H9 (cell line): ENCODE data around the gene WNT7B. TPM values are rescaled to one million over a fixed set of nuclear protein-coding genes. Genes with fewer than 3 reads are reported as not detected.

ENCODE experiments used
- DNase-seq: peaks from one replicate; pipeline ENCODE4 v3.0.0-alpha.2; 2017
- H2AFZ ChIP-seq: one replicate; pipeline ENCODE4 v1.6.1; 2013; ENCODE audit warnings: mild to moderate bottlenecking, low read length, control low read depth, moderate library complexity
- H2AK5ac ChIP-seq: 2 replicates; pipeline ENCODE4 v1.6.1; 2013; ENCODE audit warnings: low read length, control low read depth, mixed read lengths; ENCODE audit not compliant: insufficient read length
- H2BK120ac ChIP-seq: one replicate; pipeline ENCODE4 v1.6.1; 2013; ENCODE audit warnings: low read depth, mild to moderate bottlenecking, low read length, control low read depth, inconsistent platforms; ENCODE audit not compliant: poor library complexity, severe bottlenecking
- H2BK12ac ChIP-seq: 2 replicates; pipeline ENCODE4 v1.6.1; 2013; ENCODE audit warnings: low read length, control low read depth, mixed read lengths, low read depth; ENCODE audit not compliant: insufficient read length
- H2BK15ac ChIP-seq: 2 replicates; pipeline ENCODE4 v1.6.1; 2013; ENCODE audit warnings: low read depth, low read length, control low read depth
- H2BK20ac ChIP-seq: one replicate; pipeline ENCODE4 v1.6.1; 2013; ENCODE audit warnings: low read depth, mild to moderate bottlenecking, low read length, control low read depth, inconsistent platforms; ENCODE audit not compliant: poor library complexity, severe bottlenecking
- H2BK5ac ChIP-seq: 2 replicates; pipeline ENCODE4 v1.6.1; 2013; ENCODE audit warnings: low read length, control low read depth, mixed read lengths; ENCODE audit not compliant: insufficient read length
- H3K14ac ChIP-seq: 2 replicates; pipeline ENCODE4 v1.6.1; 2013; ENCODE audit warnings: low read length, control low read depth; ENCODE audit not compliant: insufficient read depth
- H3K18ac ChIP-seq: 2 replicates; pipeline ENCODE4 v1.6.1; 2013; ENCODE audit warnings: low read depth, mild to moderate bottlenecking, mixed read lengths, low read length, control low read depth; ENCODE audit not compliant: insufficient read length
- H3K23ac ChIP-seq: 2 replicates; pipeline ENCODE4 v1.6.1; 2013; ENCODE audit warnings: low read length, control low read depth, mixed read lengths, low read depth; ENCODE audit not compliant: insufficient read length
- H3K23me2 ChIP-seq: 2 replicates; pipeline ENCODE4 v1.6.1; 2013; ENCODE audit warnings: low read depth, mild to moderate bottlenecking, mixed read lengths, low read length, control low read depth; ENCODE audit not compliant: insufficient read length, poor library complexity, severe bottlenecking
- H3K27ac ChIP-seq: 2 replicates; pipeline ENCODE4 v1.5.1; 2013; ENCODE audit warnings: low read length, control low read depth, mixed read lengths, low read depth; ENCODE audit not compliant: insufficient read length
- H3K27me3 ChIP-seq: 2 replicates; pipeline ENCODE4 v1.6.1; 2013; ENCODE audit warnings: low read length, control low read depth, inconsistent platforms; ENCODE audit not compliant: insufficient read depth
- H3K4ac ChIP-seq: 2 replicates; pipeline ENCODE4 v1.6.1; 2013; ENCODE audit warnings: low read depth, mild to moderate bottlenecking, control low read depth, inconsistent platforms, low read length, moderate library complexity
- H3K4me1 ChIP-seq: 2 replicates; pipeline ENCODE4 v1.6.1; 2013; ENCODE audit warnings: low read length, control low read depth, inconsistent platforms; ENCODE audit not compliant: insufficient read depth
- H3K4me2 ChIP-seq: 2 replicates; pipeline ENCODE4 v1.6.1; 2013; ENCODE audit warnings: low read length, control low read depth, mixed read lengths; ENCODE audit not compliant: insufficient read length, insufficient read depth
- H3K56ac ChIP-seq: 2 replicates; pipeline ENCODE4 v1.6.1; 2013; ENCODE audit warnings: low read depth, mild to moderate bottlenecking, mixed read lengths, low read length, control low read depth; ENCODE audit not compliant: insufficient read length
- H3K79me1 ChIP-seq: 2 replicates; pipeline ENCODE4 v1.6.1; 2013; ENCODE audit warnings: low read depth, mild to moderate bottlenecking, moderate library complexity, low read length, control low read depth, inconsistent platforms; ENCODE audit not compliant: insufficient read depth, poor library complexity, severe bottlenecking
- H3K79me2 ChIP-seq: 2 replicates; pipeline ENCODE4 v1.6.1; 2013; ENCODE audit warnings: low read length, control low read depth, inconsistent platforms; ENCODE audit not compliant: insufficient read depth
- H3K9ac ChIP-seq: 2 replicates; pipeline ENCODE4 v1.6.1; 2013; ENCODE audit warnings: low read length, control low read depth, mixed read lengths; ENCODE audit not compliant: insufficient read length; ENCODE audit errors: extremely low read depth
- H3K9me3 ChIP-seq: one replicate; pipeline ENCODE4 v1.6.1; 2013; ENCODE audit warnings: low read depth, low read length, inconsistent platforms; ENCODE audit not compliant: control insufficient read depth
- H3T11ph ChIP-seq: one replicate; pipeline ENCODE4 v1.6.1; 2013; ENCODE audit warnings: mild to moderate bottlenecking, low read length, control low read depth, inconsistent platforms
- H4K20me1 ChIP-seq: one replicate; pipeline ENCODE4 v1.6.1; 2013; ENCODE audit not compliant: control insufficient read depth, insufficient read length, insufficient read depth
- H4K5ac ChIP-seq: 2 replicates; pipeline ENCODE4 v1.6.1; 2013; ENCODE audit warnings: low read depth, mild to moderate bottlenecking, mixed read lengths, low read length, control low read depth; ENCODE audit not compliant: insufficient read length
- H4K8ac ChIP-seq: replicated peaks from 2 replicates; pipeline ENCODE4 v1.6.1; 2013; ENCODE audit warnings: low read length, control low read depth, mixed read lengths, low read depth; ENCODE audit not compliant: insufficient read length
- H4K91ac ChIP-seq: 2 replicates; pipeline ENCODE4 v1.6.1; 2013; ENCODE audit warnings: low read depth, mild to moderate bottlenecking, moderate library complexity, mixed read lengths, low read length, control low read depth; ENCODE audit not compliant: insufficient read length
- H3K27ac Mint-ChIP-seq, 3 experiments: 2 replicates in 2 of 3; 3 replicates in 1 of 3; pipeline ENCODE4 v1.8.0; 2020 to 2021; ENCODE audit warnings: mixed read lengths in 3 of 3, mild to moderate bottlenecking in 1 of 3, moderate library complexity in 1 of 3
- H3K27me3 Mint-ChIP-seq: 2 replicates; pipeline ENCODE4 v1.8.0; 2021; ENCODE audit warnings: low read depth, mild to moderate bottlenecking, moderate library complexity, mixed read lengths
- H3K36me3 Mint-ChIP-seq, 3 experiments: 2 replicates in 2 of 3; 3 replicates in 1 of 3; pipeline ENCODE4 v1.8.0; 2020 to 2021; ENCODE audit warnings: low read depth in 3 of 3, mixed read lengths in 3 of 3; ENCODE audit not compliant: insufficient read depth in 1 of 3
- H3K4me1 Mint-ChIP-seq, 2 experiments: 2 replicates each; pipeline ENCODE4 v1.8.0; 2020; ENCODE audit warnings: mixed read lengths in 2 of 2
- H3K4me3 Mint-ChIP-seq, 2 experiments: 2 replicates in 1 of 2; 3 replicates in 1 of 2; pipeline ENCODE4 v1.8.0; 2020 to 2021; ENCODE audit warnings: mild to moderate bottlenecking in 2 of 2, mixed read lengths in 2 of 2, moderate library complexity in 1 of 2
- H3K9me3 Mint-ChIP-seq, 2 experiments: 2 replicates in 1 of 2; 3 replicates in 1 of 2; pipeline ENCODE4 v1.8.0; 2020; ENCODE audit warnings: mild to moderate bottlenecking in 2 of 2, mixed read lengths in 2 of 2, moderate library complexity in 1 of 2
- WGBS: extraction: QIAGEN DNeasy Blood & Tissue Kit; methylation state at CpG from one replicate; pipeline ENCODE4 v1.1.7; 2013; ENCODE audit warnings: missing lambda C conversion rate, low lambda C conversion rate, mixed read lengths; ENCODE audit not compliant: insufficient read length; ENCODE audit errors: extremely low coverage; 5-methylcytosine and 5-hydroxymethylcytosine counted together
- total RNA-seq: library from RNA; stranded (reverse); gene quantifications from 2 replicates; pipeline ENCODE4 v1.2.1, GENCODE V29; 2021
- TF ChIP-seq, protein P1 (sequence below): fragments of 200-600 bp; sonication (generic); conservative IDR thresholded peaks from 3 replicates; pipeline ENCODE4 v1.8.0; 2021; ENCODE audit warnings: antibody characterized with exemption, mild to moderate bottlenecking

Gene WNT7B
- total RNA-seq, 1 experiment from 2014 or later: 0.09 TPM

DNA sequence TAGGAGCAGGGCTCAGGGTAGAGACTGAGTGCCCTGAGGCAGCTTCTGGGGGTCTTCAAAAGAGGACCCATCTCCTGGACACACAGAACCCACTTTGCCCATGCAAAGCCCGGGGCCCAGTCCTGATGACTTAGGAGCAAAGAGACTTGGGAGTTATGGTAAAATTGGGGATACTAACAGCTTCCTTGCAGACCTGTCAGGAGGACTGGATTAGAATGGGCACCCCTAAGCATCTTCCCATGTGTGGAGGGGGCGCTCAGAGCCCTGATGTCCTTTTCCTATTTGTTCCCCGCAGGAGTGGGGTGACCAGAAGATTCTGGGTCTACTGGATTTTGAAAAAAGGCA lies 100.0 kb downstream of the WNT7B start:
- Histone ChIP-seq H2BK5ac (no peak overlapping the region), H3K79me2 (no peaks in the 10 kb centered on the region), H4K91ac (no peak overlapping the region), H3K27me3 (peaks cover 3% of the 10 kb centered on the region; the same call in 1 of the 2 replicates), H3K56ac (no peak overlapping the region), H2AFZ (no peak overlapping the region), H4K20me1 (no peaks in the 10 kb centered on the region), H4K8ac (no peak overlapping the region), H4K5ac (no peak overlapping the region), H3K23ac (no peak overlapping the region), H3K14ac (no peak overlapping the region; the same call in 1 of the 2 replicates), H3K4me1 (no peaks in the 10 kb centered on the region), H3K9me3 (no peaks in the 10 kb centered on the region), H3K4ac (no peak overlapping the region), H2AK5ac (no peak overlapping the region), H3K27ac (no peak overlapping the region), H3K18ac (no peak overlapping the region), H2BK12ac (no peak overlapping the region), H3K9ac (no peak overlapping the region), H3K4me2 (no peak overlapping the region), H2BK15ac (no peak overlapping the region), H3K79me1 (no peaks in the 10 kb centered on the region), H2BK20ac (no peak overlapping the region), H3K23me2 (no peaks in the 10 kb centered on the region), H2BK120ac (no peak overlapping the region), H3T11ph (no peak overlapping the region)
- TF ChIP-seq, protein P1, sequence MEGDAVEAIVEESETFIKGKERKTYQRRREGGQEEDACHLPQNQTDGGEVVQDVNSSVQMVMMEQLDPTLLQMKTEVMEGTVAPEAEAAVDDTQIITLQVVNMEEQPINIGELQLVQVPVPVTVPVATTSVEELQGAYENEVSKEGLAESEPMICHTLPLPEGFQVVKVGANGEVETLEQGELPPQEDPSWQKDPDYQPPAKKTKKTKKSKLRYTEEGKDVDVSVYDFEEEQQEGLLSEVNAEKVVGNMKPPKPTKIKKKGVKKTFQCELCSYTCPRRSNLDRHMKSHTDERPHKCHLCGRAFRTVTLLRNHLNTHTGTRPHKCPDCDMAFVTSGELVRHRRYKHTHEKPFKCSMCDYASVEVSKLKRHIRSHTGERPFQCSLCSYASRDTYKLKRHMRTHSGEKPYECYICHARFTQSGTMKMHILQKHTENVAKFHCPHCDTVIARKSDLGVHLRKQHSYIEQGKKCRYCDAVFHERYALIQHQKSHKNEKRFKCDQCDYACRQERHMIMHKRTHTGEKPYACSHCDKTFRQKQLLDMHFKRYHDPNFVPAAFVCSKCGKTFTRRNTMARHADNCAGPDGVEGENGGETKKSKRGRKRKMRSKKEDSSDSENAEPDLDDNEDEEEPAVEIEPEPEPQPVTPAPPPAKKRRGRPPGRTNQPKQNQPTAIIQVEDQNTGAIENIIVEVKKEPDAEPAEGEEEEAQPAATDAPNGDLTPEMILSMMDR: no peak
- peak; percentile 14 for DNase-seq
- no CpG with 5 or more reads among the region's 3 CpGs for WGBS
- no peaks in the 10 kb centered on the region for H3K36me3 Mint-ChIP-seq
- H3K4me1 Mint-ChIP-seq: peaks cover 7 to 32% of the 10 kb centered on the region in 2 experiments
- H3K9me3 Mint-ChIP-seq: peaks cover 5 to 9% of the 10 kb centered on the region in 2 experiments; a peak in 2 of 5 replicates
- H3K27ac Mint-ChIP-seq: no peak overlapping the region
- no peak overlapping the region for H3K4me3 Mint-ChIP-seq
- H3K27me3 Mint-ChIP-seq: peaks cover 36% of the 10 kb centered on the region
